K562 (cell line): ENCODE measurements around the gene DLGAP1. TPM values are rescaled to one million over a fixed set of nuclear protein-coding genes. Genes with fewer than 3 reads are reported as not detected.

Experiments used
- ATAC-seq: fragments of 200-7000 bp; cut with Tn5 transposase; 3 replicates; pipeline ENCODE4 v1.9.1; 2020; ENCODE audit warnings: moderate library complexity
- BruUV-seq: library from RNA; stranded (reverse); fragments of 400-500 nt; replicated peaks from 2 replicates; lab custom pipeline; 2021; lab: Mats Ljungman, UMichigan
- CTCF ChIA-PET: fragments of 300-600 bp; formaldehyde crosslinking; extraction: SDS; loops from one replicate; lab custom pipeline; 2021; ENCODE audit warnings: low intra/inter-chr PET ratio; lab: Yijun Ruan, JAX
- POLR2A ChIA-PET: fragments of 300-600, 350-650 bp; sonication (Branson Sonifier 250); formaldehyde crosslinking; extraction: SDS; loops from one replicate; lab custom pipeline; 2021; ENCODE audit warnings: antibody characterized with exemption, inconsistent platforms; lab: Yijun Ruan, JAX
- DNase-seq, 4 experiments: peaks; one replicate each; pipeline versions ENCODE4 v3.0.0 to v3.0.0-alpha.2; 2011 to 2018; ENCODE audit warnings: low spot score in 3 of 4, mixed read lengths in 3 of 4; ENCODE audit errors: extremely low read depth in 1 of 4
- FAIRE-seq: peaks from 2 replicates; lab custom pipeline; 2011; peaks lifted over from hg19 to GRCh38; lab: Jason Lieb, UNC
- H2AFZ ChIP-seq: 2 replicates; pipeline ENCODE4 v1.6.0; 2011; ENCODE audit warnings: low read depth, low read length, control low read depth, inconsistent platforms
- H3K27ac ChIP-seq: fragments of 200-600 bp; 3 replicates; pipeline ENCODE4 v1.8.0; 2011; ENCODE audit warnings: low read depth, mild to moderate bottlenecking, control low read depth, inconsistent platforms, low read length, moderate library complexity, mixed read lengths; ENCODE audit errors: extremely low read depth
- H3K27me3 ChIP-seq, 2 experiments: fragments of 300-600 bp in 1 of 2; 2 replicates in 1 of 2; 3 replicates in 1 of 2; pipeline versions ENCODE4 v1.6.0 to v1.8.0; 2011; ENCODE audit warnings: inconsistent platforms in 2 of 2, low read length in 2 of 2, mild to moderate bottlenecking in 1 of 2, mixed read lengths in 1 of 2, moderate library complexity in 1 of 2; ENCODE audit not compliant: control insufficient read depth in 2 of 2, insufficient read depth in 2 of 2
- H3K36me3 ChIP-seq: fragments of 300-600 bp; 3 replicates; pipeline ENCODE4 v1.8.0; 2011; ENCODE audit warnings: mild to moderate bottlenecking, low read length, inconsistent platforms; ENCODE audit not compliant: control insufficient read depth, insufficient read depth
- H3K4me1 ChIP-seq, 2 experiments: fragments of 200-600 bp in 1 of 2; replicated peaks in 1 of 2; 2 replicates in 1 of 2; 3 replicates in 1 of 2; pipeline versions ENCODE4 v1.5.1 to v1.8.0; 2011; ENCODE audit warnings: inconsistent platforms in 2 of 2, low read length in 2 of 2, mild to moderate bottlenecking in 1 of 2, mixed read lengths in 1 of 2, moderate library complexity in 1 of 2; ENCODE audit not compliant: control insufficient read depth in 2 of 2, insufficient read depth in 2 of 2
- H3K4me2 ChIP-seq: 2 replicates; pipeline ENCODE4 v1.6.1; 2011; ENCODE audit warnings: low read length, control low read depth, inconsistent platforms, mixed read lengths; ENCODE audit not compliant: insufficient read depth
- H3K4me3 ChIP-seq: fragments of 200-600 bp; sonication (generic), shearing (Covaris generic); 2 replicates; pipeline ENCODE4 v1.5.1; 2016; ENCODE audit warnings: control low read depth, inconsistent platforms
- H3K79me2 ChIP-seq: fragments of 200-600 bp; 3 replicates; pipeline ENCODE4 v1.8.0; 2011; ENCODE audit warnings: low read length, inconsistent platforms; ENCODE audit not compliant: control insufficient read depth, insufficient read depth
- H3K9ac ChIP-seq, 2 experiments: 2 replicates each; pipeline versions ENCODE4 v1.6.0 to v1.6.1; 2011; ENCODE audit warnings: low read depth in 2 of 2, low read length in 2 of 2, control low read depth in 1 of 2, inconsistent platforms in 1 of 2, mild to moderate bottlenecking in 1 of 2, mixed read lengths in 1 of 2; ENCODE audit not compliant: insufficient read depth in 1 of 2
- H3K9me1 ChIP-seq: one replicate; pipeline ENCODE4 v1.6.0; 2011; ENCODE audit warnings: inconsistent platforms, mild to moderate bottlenecking, low read length, moderate library complexity; ENCODE audit not compliant: control insufficient read depth, insufficient read depth
- H3K9me3 ChIP-seq: replicated peaks from 2 replicates; pipeline ENCODE4 v1.5.1; 2011; ENCODE audit warnings: low read depth, low read length, inconsistent platforms; ENCODE audit not compliant: control insufficient read depth, insufficient read depth
- H4K20me1 ChIP-seq: replicated peaks from 2 replicates; pipeline ENCODE4 v1.6.1; 2011; ENCODE audit warnings: low read length, inconsistent platforms, mixed read lengths; ENCODE audit not compliant: control insufficient read depth, insufficient read depth
- CCNT2 ChIP-seq: IDR thresholded peaks from 2 replicates; pipeline ENCODE4 v1.6.1; 2011; ENCODE audit warnings: borderline replicate concordance, low read depth, mild to moderate bottlenecking, moderate library complexity, mixed read lengths, low read length; ENCODE audit not compliant: insufficient read length; ENCODE audit errors: extremely low read depth
- HDAC2 ChIP-seq: fragments of 450-650 bp; IDR thresholded peaks from 2 replicates; pipeline ENCODE4 v1.6.1; 2016; ENCODE audit warnings: mild to moderate bottlenecking
- ZBED1 ChIP-seq: IDR thresholded peaks from 2 replicates; pipeline ENCODE4 v1.6.1; 2014
- WGBS: fragments of 100-300 bp; shearing (Covaris generic); methylation state at CpG from one replicate; pipeline ENCODE4 v1.1.6; 2016; ENCODE audit warnings: low coverage, mixed read lengths; ENCODE audit not compliant: insufficient coverage; ENCODE audit errors: missing lambda C conversion rate; 5-methylcytosine and 5-hydroxymethylcytosine counted together
- in situ Hi-C: fragments of 300-500 bp; cut with MboI; formaldehyde crosslinking; loops from 4 replicates; pipeline ENCODE4 v1.15.0; 2018; ENCODE audit warnings: inconsistent platforms, mixed read lengths
- intact Hi-C: fragments of 100-400 bp; cut with micrococcal nuclease; formaldehyde crosslinking; loops from 2 replicates; pipeline ENCODE4 v1.14.2; 2022
- polyA plus RNA-seq, 8 experiments: library from polyadenylated mRNA; depleted of rRNA in 4 of 8; stranded (reverse) in 5 of 8; unstranded in 3 of 8; fragments of >200 nt; fragmentation: Nextera tagmentation in 2 of 8; fragmentation: Illumina TruSeq in 1 of 8; extraction: Ambion mirVana in 2 of 8; extraction: Trizol in 1 of 8; gene quantifications; 2 replicates each; pipeline versions ENCODE4 v1.2.1 to v1.2.3, GENCODE V29; 2011 to 2014; ENCODE audit warnings: inconsistent platforms in 1 of 8, missing spikeins in 1 of 8
- total RNA-seq, 7 experiments: library from RNA; depleted of rRNA in 6 of 7; stranded (reverse); fragments of >200 nt in 6 of 7; fragmentation: Illumina TruSeq in 2 of 7; extraction: Trizol in 2 of 7; gene quantifications; 2 replicates each; pipeline versions ENCODE4 v1.2.1 to v1.2.3, GENCODE V29; 2011 to 2021; ENCODE audit warnings: low replicate concordance in 1 of 7

The DLGAP1 gene
- total and polyA plus RNA-seq, 9 of the 15 experiments (the other 6 are each of a cell fraction or from before 2014, with no cell fraction given), result 0.04 to 0.22 (median 0.08) TPM

DNA sequence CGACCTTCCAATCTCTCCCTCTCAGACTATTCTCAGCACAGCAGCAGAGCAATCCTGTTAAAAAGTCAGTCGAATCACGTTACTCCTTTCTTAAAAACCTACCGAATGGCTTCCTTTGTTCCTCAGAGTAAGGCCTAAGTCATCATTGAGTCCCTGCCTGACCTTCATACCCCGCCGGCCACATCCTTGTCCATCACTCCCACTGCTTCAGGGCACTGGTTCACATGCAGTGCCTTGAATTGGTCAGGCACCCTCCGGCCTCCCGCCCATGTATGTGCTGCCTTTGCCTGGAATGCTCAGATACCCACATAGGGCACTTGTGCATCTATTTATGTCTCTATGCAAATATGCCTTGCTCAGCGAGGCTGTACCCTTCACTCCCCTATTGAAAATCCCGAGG lies 206.4 kb downstream of the DLGAP1 start:
- TF ChIP-seq HDAC2 (no peak), CCNT2 (no peak)
- no peak overlapping the region for H3K4me2 ChIP-seq
- intact Hi-C loops, result no loop called here
- no TSS peak for BruUV-seq
- in situ Hi-C loops, result no loop called here
- no peak overlapping the region for H2AFZ ChIP-seq
- DNase-seq, result no peak
- POLR2A ChIA-PET, result no interaction called here
- no peaks in the 10 kb centered on the region for H3K9me3 ChIP-seq
- no peaks in the 10 kb centered on the region for H3K27me3 ChIP-seq
- no peaks in the 10 kb centered on the region for H4K20me1 ChIP-seq
- no peaks in the 10 kb centered on the region for H3K79me2 ChIP-seq
- no peak overlapping the region for H3K27ac ChIP-seq
- H3K9ac ChIP-seq, result no peak overlapping the region
- H3K9me1 ChIP-seq, result no peaks in the 10 kb centered on the region
- no peak for FAIRE-seq
- CTCF ChIA-PET, result no interaction called here
- H3K4me1 ChIP-seq, result no peaks in the 10 kb centered on the region
- no peak for ATAC-seq
- WGBS, result under 1% methylated on average over 10 of the region's 10 CpGs
- H3K36me3 ChIP-seq, result no peaks in the 10 kb centered on the region
- H3K4me3 ChIP-seq, result no peak overlapping the region

- in situ Hi-C loops (no loop called here), intact Hi-C loops (no loop called here)
- ChIA-PET POLR2A (no interaction called here), CTCF (no interaction called here)
- no peak overlapping the region for H2AFZ ChIP-seq
- no peak for FAIRE-seq
- WGBS, result 5% methylated on average over 4 of the region's 4 CpGs
- no peaks in the 10 kb centered on the region for H3K79me2 ChIP-seq
- H3K27me3 ChIP-seq, result no peaks in the 10 kb centered on the region
- no peak overlapping the region for H3K27ac ChIP-seq
- H3K4me3 ChIP-seq, result no peak overlapping the region
- H3K9me3 ChIP-seq, result no peaks in the 10 kb centered on the region; the same call in 1 of the 2 replicates
- TF ChIP-seq ZBED1, result no peak
- no peak overlapping the region for H3K4me2 ChIP-seq
- no peak for ATAC-seq
- H4K20me1 ChIP-seq, result no peaks in the 10 kb centered on the region
- BruUV-seq, result no TSS peak
- no peaks in the 10 kb centered on the region for H3K4me1 ChIP-seq
- no peaks in the 10 kb centered on the region for H3K36me3 ChIP-seq
- H3K9me1 ChIP-seq, result no peaks in the 10 kb centered on the region
- DNase-seq, result no peak
- H3K9ac ChIP-seq, result no peak overlapping the region
These were observed 208.7 kb downstream of the DLGAP1 start for GRCh38 chr18:4246374-4246773.
